ENCODE measurements around the gene NOS3. TPM values are rescaled to one million over a fixed set of nuclear protein-coding genes. Genes with fewer than 3 reads are reported as not detected.

NOS3 gene
- polyA plus RNA-seq, 3 donors, result 7.7 to 14.4 (median 12.7) TPM

DNA sequence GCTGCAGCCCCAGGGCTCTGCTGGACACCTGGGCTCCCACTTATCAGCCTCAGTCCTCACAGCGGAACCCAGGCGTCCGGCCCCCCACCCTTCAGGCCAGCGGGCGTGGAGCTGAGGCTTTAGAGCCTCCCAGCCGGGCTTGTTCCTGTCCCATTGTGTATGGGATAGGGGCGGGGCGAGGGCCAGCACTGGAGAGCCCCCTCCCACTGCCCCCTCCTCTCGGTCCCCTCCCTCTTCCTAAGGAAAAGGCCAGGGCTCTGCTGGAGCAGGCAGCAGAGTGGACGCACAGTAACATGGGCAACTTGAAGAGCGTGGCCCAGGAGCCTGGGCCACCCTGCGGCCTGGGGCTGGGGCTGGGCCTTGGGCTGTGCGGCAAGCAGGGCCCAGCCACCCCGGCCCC, 2.7 kb downstream of the NOS3 start:
- DNase-seq (ENCODE audit: extremely low read depth in 1 of 11, low read depth in 9 of 11, low spot score in 4 of 11), result no peak

DNA sequence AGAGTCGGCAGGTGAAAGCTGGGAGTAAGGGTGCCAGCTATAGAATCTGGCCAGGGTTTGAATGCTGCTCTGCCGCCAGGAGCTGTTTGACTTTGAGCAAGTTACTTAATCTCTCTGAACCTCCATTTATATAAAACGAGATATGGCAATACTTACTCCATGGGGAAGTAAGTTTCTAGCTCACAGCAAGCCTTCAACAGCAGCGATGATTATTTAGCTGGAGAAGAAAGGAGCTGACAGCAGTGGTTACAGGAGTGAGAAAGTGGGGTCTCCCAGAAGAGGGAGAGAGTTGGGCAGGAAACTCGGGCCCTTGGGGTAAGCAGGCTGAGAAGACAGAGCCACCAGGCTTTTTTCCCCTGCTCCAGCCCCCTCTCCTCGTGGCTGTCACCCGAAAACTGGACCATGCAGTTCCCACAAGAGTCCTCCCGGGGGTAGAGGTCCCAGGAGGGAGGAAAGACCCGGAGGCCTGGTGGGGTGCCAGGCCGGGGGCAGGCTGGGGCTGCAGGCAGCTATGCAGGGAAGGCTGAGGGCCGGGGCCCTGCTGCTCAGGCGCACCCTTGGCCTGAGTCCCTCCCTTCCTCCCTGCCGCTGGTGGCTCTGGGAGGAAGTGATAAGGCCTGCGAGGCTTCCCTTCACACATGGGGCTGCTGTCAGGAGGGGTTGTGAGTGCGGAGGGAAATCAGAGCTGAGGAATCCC, 3.5 kb downstream of the NOS3 start:
- no peak for DNase-seq (ENCODE audit: extremely low read depth in 1 of 11, low read depth in 9 of 11, low spot score in 4 of 11)

DNA sequence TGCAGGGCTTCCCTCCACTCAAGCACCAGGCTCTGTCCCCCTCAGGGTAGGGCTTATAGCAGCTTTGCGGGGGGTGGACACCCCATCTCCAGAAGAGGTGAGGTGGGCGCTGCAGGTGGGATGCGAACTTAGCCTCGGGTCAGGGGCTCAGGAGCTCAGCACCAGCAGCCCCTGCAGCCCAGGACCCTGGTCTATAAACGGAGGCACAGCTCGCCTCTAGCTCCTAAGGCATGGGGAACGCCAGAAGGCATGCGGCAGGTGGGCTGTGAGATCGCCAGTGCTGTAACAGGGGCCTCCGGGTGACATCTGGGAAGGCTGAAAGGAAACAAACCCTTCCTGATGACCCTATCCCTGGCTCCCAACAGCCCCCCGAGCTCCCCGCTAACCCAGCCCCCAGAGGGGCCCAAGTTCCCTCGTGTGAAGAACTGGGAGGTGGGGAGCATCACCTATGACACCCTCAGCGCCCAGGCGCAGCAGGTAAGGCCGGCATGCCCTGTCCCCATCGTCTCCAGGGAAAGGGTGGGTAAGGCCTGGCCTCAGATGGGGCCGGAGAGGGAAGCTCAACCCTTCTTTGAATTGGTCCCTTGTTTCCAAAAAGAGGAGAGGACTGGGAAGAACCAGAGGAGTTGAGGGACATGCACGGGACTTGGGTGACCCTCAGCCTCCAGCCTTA, 4.2 kb downstream of the NOS3 start:
- no peak for DNase-seq (ENCODE audit: extremely low read depth in 1 of 11, low read depth in 9 of 11, low spot score in 4 of 11)

DNA sequence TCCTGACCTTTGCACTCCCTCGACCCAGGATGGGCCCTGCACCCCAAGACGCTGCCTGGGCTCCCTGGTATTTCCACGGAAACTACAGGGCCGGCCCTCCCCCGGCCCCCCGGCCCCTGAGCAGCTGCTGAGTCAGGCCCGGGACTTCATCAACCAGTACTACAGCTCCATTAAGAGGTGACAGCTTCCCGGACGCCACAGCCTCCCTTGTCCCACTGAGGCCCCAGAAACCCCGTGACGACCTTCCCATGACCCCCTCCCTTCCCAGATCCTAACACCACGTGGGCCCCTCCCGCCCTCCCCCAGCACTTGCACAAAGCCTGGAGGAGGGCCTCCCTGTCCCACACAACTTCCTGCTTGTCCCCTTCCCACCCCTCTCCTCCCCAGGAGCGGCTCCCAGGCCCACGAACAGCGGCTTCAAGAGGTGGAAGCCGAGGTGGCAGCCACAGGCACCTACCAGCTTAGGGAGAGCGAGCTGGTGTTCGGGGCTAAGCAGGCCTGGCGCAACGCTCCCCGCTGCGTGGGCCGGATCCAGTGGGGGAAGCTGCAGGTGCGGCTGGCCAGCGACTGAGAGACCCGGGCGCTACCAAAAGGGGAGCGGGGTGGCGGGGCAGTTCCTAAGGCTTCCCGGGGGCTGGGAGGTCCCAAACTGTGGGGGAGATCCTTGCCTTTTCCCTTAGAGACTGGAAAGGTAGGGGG, 5.7 kb downstream of the NOS3 start:
- no peak for DNase-seq (ENCODE audit: extremely low read depth in 1 of 11, low read depth in 9 of 11, low spot score in 4 of 11)

DNA sequence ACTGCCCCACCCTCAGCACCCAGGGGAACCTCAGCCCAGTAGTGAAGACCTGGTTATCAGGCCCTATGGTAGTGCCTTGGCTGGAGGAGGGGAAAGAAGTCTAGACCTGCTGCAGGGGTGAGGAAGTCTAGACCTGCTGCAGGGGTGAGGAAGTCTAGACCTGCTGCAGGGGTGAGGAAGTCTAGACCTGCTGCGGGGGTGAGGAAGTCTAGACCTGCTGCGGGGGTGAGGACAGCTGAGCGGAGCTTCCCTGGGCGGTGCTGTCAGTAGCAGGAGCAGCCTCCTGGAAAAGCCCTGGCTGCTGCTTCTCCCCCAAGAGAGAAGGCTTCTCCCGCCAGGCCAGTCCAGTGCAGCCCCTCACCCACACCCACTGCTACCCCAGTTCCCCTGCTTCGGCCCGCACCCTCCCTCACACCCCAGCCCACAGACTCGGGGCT, 6.3 kb downstream of the NOS3 start:
- DNase-seq (ENCODE audit: extremely low read depth in 1 of 11, low read depth in 9 of 11, low spot score in 4 of 11), result no peak

DNA sequence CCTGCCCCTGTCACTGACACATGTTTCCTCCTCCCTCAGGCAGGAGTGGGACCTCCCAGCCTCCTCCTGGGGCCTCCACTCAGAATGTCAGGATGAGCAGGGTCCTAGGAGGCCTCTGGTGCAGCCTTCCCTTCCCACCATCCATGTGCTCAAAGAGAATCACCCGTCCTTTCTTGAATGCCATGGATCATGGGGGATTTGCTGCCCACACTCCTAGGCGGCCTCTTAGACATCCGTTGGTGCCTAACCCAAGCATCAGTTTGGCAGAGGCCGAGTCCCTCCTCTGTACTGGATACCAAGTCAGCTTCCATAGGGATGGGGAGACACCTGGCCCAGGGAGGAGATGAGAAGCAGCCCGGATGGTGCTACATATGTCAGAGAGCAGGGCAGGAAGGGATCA, 7.0 kb downstream of the NOS3 start:
- DNase-seq (ENCODE audit: extremely low read depth in 1 of 11, low read depth in 9 of 11, low spot score in 4 of 11), result no peak

- no peak for DNase-seq (ENCODE audit: extremely low read depth in 1 of 11, low read depth in 9 of 11, low spot score in 4 of 11)
Measured at GRCh38 chr7:150998341-150998740, 7.5 kb downstream of the NOS3 start.

- DNase-seq (ENCODE audit: extremely low read depth in 1 of 11, low read depth in 9 of 11, low spot score in 4 of 11), result no peak
Measured at GRCh38 chr7:150999001-150999400, 8.2 kb downstream of the NOS3 start.

- DNase-seq (ENCODE audit: extremely low read depth in 1 of 11, low read depth in 9 of 11, low spot score in 4 of 11), result no peak
Measured at GRCh38 chr7:150999497-151000230, 8.8 kb downstream of the NOS3 start.

DNA sequence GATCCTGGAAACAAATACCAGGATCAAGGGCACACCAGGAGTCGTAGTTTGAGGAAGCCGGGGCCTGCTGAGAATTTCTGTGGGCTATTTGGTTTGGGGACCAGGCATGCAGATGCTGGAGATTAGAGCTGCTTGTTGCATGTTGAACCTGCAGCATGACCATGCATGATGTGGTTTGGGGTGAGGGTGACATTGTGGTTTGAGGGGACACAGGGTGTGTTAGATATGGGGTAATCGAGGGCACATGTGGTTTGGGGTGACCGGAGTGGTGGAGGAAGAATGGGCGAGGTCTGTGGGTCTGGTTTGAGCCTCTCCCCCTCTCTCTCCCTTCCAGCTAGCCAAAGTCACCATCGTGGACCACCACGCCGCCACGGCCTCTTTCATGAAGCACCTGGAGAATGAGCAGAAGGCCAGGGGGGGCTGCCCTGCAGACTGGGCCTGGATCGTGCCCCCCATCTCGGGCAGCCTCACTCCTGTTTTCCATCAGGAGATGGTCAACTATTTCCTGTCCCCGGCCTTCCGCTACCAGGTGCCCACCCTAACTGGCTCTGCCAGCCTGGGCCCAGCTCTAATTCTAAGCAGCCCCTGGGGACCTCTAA, 10.2 kb downstream of the NOS3 start:
- DNase-seq (ENCODE audit: extremely low read depth in 1 of 11, low read depth in 9 of 11, low spot score in 4 of 11), result no peak

GRCh38 chr7:151001546-151001945, 10.7 kb downstream of the NOS3 start:
- no peak for DNase-seq (ENCODE audit: extremely low read depth in 1 of 11, low read depth in 9 of 11, low spot score in 4 of 11)

DNA sequence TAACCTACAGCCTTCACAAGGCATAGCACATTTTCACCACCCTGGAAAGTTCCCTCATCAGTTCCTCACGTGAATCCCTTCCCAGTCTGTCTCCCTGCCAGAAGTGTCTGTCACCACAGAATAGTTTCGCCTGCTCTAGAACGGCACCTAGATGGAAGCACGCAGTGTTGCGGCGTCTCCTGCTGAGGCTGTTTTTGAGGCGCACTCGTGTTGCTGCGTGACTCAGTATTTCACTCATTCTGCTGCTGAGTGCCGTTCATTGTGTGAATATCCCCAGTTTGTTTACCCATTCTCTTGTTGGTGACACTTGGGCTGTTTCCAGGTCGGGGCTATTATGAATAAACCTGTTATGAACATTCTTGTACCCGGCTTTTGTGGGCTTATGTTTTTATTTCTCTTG, 12.8 kb downstream of the NOS3 start:
- no peak for DNase-seq (ENCODE audit: extremely low read depth in 1 of 11, low read depth in 9 of 11, low spot score in 4 of 11)

- DNase-seq (ENCODE audit: extremely low read depth in 1 of 11, low read depth in 9 of 11, low spot score in 4 of 11), result no peak
Measured at GRCh38 chr7:151005566-151005965, 14.7 kb downstream of the NOS3 start.

DNA sequence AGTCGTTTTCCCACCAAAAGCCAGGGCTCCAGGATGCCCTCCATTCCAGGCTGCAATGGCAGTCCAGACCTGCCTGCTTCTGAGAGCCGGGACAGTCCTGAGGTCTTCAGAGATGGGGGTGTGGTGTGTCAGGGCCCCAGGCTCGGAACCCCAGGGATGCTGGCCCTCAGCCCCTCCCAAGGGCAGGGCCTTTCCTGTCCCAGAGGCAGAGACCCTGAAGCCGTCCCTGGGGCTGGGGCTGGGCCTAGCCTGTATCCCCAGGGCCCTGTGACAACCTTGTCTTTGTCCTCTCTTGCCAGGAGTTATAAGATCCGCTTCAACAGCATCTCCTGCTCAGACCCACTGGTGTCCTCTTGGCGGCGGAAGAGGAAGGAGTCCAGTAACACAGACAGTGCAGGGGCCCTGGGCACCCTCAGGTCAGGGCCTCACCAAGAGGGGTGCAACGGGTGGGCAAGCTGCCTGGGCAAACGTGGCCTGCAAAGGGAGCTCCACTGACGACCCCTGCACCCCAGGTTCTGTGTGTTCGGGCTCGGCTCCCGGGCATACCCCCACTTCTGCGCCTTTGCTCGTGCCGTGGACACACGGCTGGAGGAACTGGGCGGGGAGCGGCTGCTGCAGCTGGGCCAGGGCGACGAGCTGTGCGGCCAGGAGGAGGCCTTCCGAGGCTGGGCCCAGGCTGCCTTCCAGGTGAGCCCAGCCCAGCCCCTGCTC, 15.9 kb downstream of the NOS3 start:
- no peak for DNase-seq (ENCODE audit: extremely low read depth in 1 of 11, low read depth in 9 of 11, low spot score in 4 of 11)

GRCh38 chr7:151007469-151007898, 16.7 kb downstream of the NOS3 start:
- DNase-seq (ENCODE audit: extremely low read depth in 1 of 11, low read depth in 9 of 11, low spot score in 4 of 11), result no peak

- DNase-seq (ENCODE audit: extremely low read depth in 1 of 11, low read depth in 9 of 11, low spot score in 4 of 11), result no peak
Measured at GRCh38 chr7:151008143-151008510, 17.3 kb downstream of the NOS3 start.

GRCh38 chr7:151008511-151009323, 17.9 kb downstream of the NOS3 start:
- DNase-seq (ENCODE audit: extremely low read depth in 1 of 11, low read depth in 9 of 11, low spot score in 4 of 11), result no peak
